ENCODE results near the gene RNASEH2B.

The RNASEH2B gene

DNA sequence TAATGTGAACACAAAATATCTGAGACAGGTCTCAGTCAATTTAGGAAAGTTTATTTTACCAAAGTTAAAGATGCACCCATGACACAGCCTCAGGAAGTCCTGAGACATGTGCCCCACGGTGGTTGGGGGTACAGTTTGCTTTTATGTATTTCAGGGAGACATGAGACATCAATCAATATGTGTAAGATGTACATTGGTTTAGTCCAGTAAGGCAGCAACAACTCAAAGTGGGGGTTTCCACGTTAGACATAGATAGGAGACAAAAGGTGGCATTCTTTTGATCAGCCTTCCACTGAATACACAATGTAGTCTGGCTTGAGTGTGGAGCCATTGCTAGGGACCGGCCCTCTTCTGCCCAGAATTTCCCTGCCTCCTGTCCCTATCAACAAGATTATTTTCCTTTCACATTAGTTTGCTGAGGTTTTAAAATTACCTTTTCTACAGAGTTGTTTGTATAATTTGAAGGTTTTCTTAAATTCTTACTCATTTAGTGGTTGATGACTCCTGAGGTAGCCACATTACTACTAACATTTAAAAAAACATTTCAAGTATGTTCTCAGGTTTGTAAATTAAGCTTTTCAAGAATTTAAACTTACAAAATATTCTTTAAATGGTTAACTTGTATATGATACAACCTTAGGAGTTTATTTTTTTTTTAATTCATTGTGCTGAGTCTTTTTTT, 33.2 kb downstream of the RNASEH2B start:
- no peak for DNase-seq

DNA sequence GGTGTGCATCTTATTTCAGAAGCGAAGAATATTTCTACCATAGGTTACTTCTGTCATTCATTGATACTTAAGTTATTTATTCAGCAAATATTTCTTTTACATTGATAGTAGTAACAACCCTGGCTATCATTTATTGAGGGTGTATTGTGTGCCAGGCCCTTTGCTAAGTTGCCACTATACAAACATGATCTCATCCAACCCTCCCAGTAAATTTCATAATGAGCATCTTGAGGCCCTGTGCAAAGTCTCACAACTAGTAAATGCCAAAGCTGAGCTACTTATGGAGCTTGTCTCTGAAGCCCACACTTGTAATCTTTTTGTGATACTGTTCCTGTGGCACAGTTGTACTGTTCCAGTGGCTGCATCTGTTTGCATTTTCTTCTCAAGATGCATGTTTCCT, 36.1 kb downstream of the RNASEH2B start:
- DNase-seq, result no peak

DNA sequence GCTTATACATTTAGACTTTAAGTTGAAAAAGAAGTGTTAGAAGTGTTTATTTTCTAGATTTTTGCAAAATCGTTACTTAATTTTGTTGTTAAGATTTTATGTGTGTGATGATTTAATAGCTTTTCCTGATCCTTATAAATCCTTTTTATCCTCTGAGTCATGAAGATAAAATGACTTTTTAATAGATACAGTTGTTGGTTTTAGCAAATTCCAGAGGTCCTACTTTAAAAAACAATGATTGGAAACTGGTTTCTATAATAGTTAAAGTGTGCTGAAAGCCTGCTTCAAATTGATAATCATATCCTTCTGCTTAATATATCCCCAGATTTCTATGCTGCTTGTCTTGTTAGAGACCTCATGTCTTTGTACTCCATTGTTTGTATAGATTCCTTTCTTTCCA, 39.0 kb downstream of the RNASEH2B start:
- no peak for DNase-seq

DNA sequence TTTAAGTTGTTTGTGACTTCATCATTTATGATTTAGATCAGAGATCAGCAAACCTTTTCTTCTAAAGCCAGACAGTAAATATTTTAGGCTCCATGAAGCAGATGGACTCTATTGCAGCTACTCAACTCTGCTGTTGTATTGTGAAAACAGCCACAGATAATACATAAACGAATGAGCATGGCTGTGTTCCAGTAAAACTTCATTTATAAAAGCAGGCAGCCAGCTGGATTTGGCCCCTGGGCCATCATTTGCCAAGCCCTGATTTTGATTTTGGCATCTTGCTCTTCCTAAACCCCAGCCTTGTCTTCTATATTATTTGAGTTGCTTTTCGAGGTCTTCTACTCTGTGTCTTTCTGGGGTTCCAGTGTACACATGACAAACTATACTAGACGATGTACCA, 41.3 kb downstream of the RNASEH2B start:
- no peak for DNase-seq

DNA sequence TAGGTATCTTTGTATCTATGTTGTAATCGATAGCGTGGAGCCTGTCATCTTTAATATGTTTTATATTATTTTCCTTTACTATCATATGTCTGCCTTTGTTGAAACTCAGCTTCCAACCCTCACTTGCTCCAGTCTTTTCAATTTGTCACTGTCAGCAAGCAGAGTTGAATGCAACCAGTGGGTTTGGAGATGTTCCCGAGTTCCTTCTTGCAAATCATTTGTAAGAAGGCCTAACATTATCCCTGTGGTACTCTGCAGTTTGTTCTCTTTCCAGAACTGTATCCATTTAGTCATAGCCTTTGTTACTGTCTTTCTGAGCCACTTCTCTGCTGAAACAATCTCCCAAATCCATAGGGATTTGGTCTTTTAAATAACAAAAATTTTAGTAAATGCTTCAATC, 41.8 kb downstream of the RNASEH2B start:
- DNase-seq, result no peak

DNA sequence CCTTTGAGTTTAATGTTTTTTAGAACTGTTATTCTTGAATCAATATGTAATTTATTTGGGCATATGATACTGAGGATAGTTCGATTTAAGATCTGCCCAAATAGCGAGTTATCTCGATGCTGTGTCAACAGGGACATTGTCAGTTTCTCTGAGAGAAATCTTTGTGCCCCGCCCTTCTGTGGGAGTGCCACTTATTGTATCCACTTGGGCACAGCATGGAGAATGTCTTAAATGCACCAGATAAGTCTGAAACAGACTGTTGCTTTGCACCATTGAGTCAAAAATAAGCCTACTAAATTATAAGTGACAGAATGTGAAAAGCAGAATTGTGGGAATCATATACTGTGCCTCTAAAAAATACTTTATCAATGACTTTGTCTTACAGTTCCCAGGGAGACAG, 45.6 kb downstream of the RNASEH2B start:
- no peak for DNase-seq

DNA sequence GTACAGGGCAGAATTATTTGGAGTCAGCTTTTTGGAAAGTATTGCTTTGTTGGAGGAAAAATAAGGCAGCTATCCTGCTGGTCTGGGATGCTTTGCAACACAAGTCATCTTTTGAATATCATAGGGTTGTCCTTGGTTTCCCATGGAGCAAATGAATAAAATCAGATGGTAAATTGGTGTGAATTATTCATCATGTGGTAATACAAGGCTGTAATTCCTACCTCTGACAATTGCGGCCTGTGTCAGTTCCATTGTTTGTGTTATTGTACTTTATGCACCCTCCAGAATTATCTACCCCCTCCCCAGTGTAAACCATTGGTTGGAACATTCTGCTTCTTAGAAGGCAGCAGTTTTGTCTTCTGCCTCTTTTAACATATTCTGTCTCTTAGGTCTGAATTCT, 46.2 kb downstream of the RNASEH2B start:
- no peak for DNase-seq

DNA sequence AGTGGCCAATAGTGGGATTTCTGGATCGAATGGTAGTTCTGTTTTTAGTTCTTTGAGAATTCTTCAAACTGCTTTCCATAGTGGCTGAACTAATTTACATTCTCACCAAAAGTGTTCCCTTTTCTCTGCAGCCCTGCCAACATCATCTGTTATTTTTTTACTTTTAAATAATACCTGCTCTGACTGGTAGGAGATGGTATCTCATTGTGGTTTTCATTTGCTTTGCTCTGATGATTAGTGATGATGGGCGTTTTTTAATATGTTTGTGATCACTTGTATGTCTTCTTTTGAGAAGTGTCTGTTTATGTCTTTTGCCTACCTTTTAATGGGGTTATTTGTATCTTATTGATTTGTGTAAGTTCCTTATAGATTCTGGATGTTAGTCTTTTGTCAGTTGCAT, 48.0 kb downstream of the RNASEH2B start:
- DNase-seq, result no peak

DNA sequence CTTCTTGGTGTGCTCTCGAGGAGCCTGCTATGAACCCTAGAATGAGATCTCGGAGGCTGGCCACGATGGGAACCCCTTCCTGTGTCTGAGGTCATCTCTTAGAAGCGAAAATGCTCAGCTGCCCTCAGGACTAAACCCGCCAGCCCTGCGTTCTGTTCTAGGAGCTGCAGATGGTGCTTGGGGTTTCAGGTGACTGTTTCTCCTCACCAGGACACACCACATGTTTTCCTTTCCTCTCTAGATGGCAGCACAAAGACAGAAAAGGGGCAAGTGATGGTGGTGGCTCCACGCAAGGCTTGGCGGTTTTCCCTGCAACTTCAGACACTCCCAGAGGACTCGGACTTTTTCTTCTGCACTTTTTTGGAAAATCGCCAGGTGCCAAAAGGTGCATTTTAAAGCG, 60.1 kb downstream of the RNASEH2B start:
- no peak for DNase-seq

DNA sequence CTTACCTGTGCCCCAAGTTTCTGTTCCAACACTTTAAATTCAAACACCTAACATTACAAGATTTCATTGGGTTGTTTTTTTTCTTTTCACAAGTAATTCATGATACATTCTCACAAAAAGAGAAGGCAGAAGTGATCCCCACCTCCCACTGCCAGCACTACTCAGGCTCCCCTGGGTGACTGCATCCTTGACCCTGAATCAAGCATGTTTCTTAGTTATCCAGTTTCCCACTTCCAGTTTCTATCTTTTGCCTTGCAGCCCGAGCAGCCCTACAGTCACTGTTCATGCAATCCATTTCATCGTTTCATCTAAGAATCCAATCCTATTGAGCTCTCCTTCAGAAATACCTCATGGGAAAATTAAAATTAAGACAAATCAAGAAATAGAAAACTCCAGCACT, 61.4 kb downstream of the RNASEH2B start:
- no peak for DNase-seq

DNA sequence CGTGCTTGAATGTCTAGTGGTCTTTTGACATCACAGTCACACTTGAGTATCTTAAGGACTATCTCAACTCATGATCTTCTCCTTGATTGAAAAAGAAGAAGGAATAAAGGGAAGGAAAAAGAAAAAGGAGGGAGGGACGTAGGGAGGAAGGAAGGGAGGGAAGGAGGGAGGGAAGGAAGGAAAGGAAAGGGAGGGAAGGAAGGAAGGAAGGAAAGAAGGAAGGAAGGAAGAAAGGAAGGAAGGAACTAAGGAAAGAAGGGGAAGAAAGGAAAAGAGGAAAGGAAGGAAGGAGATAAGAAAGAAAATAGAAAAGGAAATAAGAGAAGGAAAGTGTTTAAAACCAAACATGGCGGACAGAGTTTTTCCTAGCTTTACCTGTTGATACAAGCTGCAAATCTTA, 64.7 kb downstream of the RNASEH2B start:
- DNase-seq, result no peak

DNA sequence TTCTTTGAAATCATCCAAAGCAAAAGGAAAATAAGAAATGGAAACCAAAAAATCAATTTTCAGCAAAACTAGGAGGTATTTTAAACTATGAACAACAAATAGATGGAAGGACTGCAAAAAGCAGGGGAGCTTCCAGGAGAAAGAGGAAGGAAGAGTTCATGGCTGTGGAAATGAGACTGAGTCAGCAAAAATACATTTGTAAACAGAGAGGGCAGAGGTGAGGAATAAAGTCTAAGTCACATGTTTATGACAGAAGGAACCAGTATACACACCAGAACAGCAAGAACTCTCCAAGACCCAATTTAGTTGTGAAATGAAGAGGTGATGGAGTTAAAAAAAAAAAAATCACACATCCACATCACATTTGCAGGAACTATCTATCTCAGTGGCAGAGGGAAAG, 69.6 kb downstream of the RNASEH2B start:
- DNase-seq, result no peak

DNA sequence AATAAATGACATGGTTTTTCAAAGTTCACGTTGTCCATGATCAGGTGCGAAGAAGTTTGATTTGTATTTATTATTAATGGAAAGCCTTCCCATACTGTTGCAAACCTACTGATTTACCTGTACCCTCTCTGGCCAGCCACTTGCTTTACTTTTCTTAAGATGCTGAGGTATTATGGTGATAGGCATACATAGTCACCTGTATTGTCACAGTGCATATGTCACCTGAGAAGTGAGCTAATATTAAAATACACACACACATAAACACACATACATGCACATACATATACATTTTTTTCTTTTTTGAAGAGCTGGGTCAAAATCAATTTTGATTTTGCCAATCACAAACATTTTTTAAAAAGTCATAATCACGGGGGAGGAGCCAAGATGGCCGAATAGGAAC, 72.1 kb downstream of the RNASEH2B start:
- no peak for DNase-seq

DNA sequence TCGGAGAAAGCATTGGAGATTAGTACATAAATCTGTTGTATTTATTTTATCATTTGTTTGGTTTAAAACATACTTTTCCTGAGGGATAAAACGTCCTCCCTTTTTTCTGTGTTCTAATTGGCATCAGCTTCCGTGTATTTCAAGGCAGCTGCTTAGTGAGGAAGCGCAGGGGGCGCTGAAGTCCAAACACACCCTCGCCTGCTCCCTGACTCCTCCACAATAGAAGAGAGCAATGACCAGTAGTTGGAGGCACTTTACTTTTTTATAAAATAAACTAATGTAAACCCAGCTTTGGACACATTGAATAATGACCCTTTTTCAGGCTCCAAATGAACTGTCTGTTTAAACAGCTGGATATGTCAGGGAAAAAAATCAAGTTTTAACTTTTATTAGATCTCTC, 79.9 kb downstream of the RNASEH2B start:
- no peak for DNase-seq

DNA sequence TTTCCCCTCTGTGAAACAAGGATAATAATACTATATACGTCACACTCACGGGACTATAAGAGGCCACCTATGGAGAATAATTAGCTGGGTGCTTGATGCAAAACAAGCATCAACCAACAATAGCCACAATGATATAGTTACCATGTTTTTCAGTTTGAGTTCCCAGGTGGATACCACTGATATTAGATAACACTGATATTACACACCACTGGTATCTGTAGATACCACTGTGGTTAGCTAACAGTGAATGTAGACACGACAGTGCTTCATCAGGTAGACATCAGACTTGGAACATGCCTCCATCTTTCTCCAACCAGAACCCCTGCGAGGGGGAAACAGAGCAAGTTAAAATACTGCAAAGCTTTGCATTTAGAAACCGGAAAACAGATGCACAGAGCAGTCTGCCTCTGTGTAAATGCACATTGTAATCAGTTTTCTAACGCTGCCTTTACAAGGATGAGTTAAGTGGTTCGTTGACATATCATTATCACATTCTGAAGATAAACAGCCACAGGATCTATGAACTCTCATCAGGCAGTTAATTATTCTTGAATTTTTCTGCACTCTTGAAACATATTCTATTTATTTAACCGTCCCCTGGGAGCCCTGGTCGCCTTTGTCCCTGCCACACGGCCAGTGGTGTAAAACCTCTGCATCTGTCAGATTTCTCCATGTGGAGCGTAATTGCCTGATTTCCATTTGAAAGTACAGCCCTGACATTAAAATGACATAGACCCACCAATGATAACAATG, 80.7 kb downstream of the RNASEH2B start:
- DNase-seq, result no peak

DNA sequence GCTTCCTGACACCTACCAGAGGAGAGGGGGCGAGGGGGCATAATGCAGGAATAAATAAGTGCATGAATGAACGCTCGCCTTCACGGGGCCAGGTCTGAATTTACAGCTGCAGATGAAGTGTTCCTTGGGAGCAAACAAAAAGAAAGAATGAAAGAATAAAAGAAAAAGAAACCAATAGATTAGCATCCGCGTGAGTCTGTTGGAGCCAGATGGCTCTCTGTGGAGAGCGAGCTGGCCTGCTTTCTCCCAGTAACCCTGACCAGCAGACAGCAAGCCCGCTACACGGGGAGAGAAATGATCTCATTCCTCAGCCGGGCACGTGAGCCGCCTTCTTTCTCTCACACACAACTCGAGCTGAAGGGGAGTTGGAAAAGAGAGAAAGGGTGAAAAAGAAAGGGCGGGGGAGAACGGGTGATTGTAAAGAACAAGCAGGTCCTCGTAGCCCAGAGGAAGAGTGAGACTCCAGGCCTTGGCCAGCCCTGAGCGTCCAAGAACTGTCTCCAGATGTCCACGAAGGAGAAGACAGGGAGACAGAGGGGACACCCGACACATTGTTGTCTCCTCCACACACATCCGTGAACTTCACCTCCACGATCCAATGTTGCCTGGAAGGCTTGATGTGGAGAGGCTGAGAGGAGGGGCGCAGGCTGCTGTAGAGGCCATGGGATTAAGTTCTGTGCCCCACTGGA, 81.4 kb downstream of the RNASEH2B start:
- no peak for DNase-seq

DNA sequence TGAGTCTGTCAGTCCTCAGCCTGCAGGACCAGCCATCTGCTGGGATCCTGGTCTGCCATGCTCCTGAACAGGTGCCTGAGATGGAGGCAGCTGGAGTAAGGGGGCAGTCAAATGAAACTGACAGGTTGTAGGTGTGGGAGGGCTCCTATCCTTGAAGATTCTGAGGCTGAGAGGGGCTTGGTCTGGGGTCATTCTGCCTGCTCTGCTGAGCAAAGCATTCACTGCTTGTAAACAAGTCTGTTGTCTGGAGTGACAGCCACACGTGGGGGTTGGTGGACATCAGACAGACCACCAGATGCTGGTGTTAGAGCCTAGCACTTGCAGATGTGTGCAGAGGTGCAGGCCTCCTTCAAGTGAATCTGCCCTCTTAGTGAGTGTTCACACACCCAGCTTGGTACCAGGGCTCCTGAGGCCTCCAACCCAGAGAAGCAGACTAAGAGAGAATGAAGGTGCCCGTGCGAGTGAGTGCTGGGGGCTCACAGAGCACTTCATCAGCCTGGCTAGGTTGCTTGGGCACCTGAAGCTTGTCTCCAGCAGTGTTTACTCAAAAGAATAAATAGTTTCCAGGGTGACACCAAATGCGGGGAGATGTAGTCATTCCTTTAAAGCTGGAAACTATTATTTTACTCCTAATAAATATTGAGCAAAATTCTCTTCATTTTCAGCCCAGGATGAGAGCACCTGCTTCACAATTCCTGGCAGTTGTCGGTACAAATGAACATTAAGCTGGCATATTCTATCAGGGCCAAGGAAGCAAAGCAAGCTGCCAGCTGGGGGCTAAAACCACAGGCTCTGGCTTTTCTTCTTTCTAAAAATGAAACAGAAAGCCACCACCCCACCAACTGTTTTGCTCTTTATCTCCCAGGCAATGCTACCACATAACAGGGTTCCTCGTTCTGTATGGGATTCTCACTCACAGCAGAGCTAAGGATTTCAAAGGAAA, 82.3 kb downstream of the RNASEH2B start:
- DNase-seq, result no peak

DNA sequence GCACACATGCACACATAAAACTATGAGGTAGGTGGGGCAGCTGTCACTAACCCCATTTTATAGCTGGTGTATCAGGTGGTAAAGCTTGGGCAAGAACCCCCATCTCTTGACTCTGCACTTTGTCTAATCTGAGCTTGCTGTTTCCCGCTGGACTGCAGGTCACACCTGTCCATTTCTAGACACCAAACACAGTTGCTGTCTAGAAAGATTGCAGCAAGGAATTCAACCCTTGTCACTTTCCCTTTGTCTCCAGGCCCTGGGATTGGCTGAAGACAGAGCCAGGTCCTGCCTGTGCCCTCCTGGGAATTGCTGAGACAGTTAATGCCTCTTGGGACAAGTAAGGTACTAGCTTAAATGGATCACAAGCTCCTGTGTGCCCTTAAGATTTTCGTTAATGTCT, 83.8 kb downstream of the RNASEH2B start:
- no peak for DNase-seq

DNA sequence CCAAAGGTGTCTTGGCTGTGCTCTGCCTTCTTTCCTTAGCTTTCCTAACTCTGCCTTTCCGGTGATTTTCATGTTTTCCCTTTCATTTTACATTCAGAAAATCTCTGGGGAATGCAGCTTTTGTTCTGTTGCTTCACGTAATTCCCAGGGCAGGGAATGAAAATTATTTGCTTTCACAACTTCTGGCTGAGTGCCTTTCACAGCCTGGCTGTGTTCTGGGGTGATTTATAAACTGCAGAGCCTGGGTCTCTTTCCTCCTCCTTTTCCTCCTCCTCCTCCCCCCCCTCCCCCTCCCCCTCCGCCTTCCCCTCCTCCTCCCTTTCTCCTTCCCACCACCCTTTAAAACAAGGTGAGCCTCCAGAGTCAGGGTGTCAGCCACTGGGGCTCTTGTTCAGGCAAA, 84.3 kb downstream of the RNASEH2B start:
- no peak for DNase-seq

DNA sequence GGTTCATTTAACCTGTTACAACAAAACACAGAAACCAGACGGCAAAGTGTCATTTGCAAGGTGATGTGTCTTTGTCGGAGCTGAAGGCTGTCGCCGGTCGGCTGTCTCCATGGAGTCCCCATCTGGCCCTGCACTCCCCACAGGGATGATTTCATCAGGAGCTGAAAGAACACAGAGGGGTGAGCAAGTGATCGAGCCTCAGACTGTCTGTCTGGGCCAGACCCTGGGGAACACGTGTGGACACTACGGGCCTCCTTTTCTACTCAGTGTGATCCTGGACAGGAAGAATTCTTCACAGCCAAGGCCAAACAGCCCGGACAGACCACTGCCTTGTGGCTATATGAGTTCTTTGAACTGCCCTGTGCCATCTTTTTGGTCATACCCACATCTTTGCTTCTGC, 85.1 kb downstream of the RNASEH2B start:
- no peak for DNase-seq

DNA sequence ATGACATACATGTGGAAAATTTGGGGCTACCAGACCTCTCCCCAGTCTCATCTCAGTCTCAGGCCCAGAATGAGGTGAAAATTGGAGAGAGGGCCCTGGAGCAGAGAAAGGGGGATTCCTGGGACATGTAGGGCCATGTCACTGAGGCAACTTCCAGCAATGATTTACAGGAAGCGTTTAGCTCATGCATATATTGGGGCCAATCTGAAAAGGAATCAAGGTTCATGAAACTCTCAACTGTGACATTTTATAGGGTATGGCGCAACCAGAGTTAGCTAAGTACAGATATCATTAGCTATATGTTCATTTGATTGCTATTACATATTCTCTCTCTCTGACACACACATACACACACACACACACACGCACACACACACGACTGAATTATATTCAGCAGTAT, 86.3 kb downstream of the RNASEH2B start:
- no peak for DNase-seq

DNA sequence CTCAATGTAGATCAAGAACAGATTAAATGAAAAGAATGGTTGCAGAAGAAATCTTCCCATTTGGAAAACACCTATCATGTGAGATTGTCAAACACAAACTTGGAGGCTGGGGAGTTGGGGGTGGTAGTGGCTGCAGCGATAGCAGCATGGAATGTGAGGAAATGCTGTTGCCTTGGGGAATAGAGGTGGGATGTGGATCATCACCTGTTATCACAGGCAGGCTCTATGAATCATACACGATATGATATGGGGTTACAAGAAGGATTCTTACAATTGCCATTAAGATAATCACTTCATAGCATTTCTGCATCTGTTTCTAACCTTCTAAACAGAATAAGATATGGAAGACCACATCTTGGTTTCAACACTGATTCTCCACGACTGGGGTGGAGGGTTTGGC, 88.7 kb downstream of the RNASEH2B start:
- DNase-seq, result no peak

DNA sequence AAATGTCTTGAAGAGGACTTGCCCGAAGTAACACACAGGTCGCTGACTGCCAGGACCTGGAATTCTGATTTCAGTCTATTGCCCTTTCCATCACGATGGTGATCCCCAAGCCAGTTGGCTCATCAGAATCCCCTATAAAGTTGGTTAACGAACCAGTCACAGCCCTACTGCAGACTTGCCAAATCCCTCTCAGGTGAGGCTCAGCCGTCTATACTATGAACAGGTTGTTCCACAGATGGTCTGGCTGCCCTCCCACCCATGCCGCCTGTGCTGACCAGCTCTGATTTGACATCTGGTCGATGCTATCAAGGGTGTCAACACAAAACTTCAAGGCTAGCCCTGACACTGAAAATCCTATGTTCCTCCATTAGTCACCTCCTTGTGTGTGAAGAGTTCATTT, 90.0 kb downstream of the RNASEH2B start:
- DNase-seq, result no peak

All from NCI-H2029 treated with DMSO at 0.1 percent for 48 hours (cell line).